Epithelial cell of prostate (primary cell): ENCODE measurements around the gene POLR1B.

Experiments used
- DNase-seq: peaks from one replicate; pipeline ENCODE4 v3.0.0-alpha.2; 2011; ENCODE audit warnings: low read depth, low spot score
- H3K27ac ChIP-seq: fragments of 450-650 bp; 2 replicates; pipeline ENCODE4 v1.5.1; 2017; ENCODE audit warnings: mild to moderate bottlenecking

POLR1B gene

DNA sequence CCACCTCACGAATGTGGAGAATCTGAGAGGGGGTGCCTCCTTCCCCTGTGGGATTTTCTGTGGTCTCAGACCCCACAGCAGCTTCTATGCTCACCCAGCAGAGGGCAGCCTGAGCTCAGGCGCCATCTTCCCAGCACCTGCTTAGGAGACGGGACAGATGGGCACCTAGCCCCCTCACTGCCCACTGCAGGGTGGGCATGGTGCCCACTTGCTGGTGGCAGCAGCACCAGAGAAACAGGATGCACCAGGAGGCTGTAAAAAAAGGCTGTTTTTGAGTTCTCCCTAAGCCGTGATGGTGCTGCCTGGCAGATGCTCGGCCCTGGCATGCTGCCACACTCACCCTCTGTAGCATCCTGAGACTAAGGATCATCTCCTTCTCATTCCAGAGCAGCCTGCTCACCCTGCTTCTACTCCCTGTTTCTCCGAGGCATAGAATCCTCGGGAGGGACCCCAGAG lies 84.4 kb downstream of the POLR1B start:
- peak overlapping the region; percentile 99 for H3K27ac ChIP-seq
- DNase-seq: no peak
